SHP77 (cell line): ENCODE results near the gene TTC21A.

Experiments
- DNase-seq, 2 experiments: peaks; one replicate each; lab custom pipeline; 2025; lab: John Stamatoyannopoulos, UW

TTC21A gene

DNA sequence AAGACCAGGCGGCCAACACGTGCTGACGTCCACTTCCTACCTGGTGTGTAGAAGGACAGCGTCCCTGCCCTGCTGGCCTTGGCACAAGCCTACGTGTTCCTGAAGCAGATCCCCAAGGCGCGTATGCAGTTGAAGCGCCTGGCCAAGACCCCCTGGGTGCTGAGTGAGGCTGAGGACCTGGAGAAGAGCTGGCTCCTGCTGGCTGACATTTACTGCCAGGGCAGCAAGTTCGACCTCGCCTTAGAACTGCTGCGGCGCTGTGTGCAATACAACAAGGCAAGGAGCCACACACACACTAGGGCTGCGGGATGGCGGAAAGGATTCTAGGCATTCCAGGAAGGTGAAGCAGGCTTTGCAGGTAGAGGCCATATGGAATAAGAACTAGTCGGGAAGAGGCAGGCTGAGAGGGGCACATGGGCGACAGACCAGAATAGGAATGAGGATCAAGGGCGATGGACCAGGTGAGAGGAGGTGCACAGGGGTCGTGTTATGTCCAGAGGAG, 30.0 kb downstream of the TTC21A start:
- DNase-seq, result no peak

DNA sequence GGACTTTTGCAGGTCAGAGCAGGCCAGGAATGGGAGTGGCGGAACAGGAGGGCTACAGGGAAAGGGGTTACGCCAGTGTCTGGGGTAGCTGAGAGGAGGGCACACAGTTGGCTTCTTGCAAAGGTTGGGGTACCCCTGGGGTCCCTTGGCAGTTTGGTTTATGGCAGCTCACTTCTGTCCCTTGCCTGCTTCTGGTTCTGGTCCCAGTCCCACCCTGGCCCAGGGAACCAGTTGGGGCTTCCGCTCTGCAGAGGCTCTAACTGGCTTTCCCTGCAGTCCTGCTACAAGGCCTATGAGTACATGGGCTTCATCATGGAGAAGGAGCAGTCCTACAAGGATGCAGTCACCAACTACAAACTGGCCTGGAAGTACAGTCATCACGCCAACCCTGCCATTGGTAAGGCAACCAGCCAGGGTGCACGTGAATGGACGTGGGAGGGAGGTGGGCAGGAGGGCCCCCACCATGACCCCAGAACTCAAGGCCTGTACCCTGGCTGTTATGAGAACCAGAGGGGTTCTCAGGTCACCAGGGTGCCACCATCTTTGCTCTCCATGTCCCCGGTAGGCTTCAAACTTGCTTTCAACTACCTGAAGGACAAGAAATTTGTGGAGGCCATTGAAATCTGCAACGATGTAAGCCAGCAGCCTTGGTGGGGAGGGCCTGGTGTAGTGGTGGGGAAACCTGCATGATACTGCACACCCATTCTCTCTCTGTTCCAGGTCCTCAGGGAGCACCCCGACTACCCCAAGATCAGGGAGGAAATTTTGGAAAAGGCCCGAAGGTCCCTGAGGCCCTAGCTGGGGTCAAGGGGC, 30.7 kb downstream of the TTC21A start:
- DNase-seq, result no peak

DNA sequence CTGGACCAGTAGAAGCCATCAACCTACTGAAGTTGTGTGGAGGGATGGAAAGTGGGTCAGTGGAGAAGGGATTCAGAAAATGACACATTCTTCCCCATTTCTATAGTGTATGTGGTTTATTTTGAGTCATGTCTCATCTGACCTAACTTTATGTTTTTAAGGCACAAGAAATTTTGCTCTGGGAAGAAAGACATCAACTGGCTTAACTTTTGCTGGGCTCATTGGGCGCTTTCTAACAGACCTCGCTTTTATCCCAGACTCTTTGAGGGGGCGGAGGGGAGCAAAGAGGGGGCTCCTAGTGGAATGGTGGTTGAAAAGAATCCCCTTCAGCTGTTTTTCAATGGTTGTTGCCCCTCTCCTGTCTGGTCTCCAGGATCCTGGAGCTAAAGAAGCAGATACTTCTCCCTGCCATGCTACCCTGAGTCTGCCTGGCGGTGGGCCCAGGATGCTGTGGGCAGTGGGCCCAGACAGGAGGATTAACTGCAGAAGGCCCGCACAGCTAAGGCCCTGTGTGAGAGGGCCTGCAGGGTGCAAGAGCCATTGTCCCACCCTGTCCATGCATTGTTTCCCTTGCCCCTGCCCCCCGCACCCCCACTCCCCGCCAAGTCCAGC, 31.4 kb downstream of the TTC21A start:
- no peak for DNase-seq

DNA sequence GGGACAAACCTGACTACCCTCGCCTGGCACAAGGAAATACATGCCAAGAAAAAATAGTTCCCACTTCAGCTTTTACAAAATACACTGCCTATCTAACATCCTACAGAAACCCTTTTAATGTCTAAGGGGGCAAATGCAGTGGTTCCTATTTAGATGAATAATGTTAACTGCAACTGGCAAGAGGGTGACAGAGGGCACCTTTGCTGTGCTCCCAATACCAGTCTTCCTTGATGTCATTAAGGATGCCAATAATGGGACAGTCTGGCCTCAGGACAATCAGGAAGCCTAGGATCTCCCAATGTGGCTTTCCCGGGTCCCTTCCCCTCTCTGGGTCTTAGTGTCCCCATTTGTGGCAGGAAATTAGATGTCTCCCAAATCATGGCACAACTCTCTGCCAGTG, 32.0 kb downstream of the TTC21A start:
- no peak for DNase-seq

DNA sequence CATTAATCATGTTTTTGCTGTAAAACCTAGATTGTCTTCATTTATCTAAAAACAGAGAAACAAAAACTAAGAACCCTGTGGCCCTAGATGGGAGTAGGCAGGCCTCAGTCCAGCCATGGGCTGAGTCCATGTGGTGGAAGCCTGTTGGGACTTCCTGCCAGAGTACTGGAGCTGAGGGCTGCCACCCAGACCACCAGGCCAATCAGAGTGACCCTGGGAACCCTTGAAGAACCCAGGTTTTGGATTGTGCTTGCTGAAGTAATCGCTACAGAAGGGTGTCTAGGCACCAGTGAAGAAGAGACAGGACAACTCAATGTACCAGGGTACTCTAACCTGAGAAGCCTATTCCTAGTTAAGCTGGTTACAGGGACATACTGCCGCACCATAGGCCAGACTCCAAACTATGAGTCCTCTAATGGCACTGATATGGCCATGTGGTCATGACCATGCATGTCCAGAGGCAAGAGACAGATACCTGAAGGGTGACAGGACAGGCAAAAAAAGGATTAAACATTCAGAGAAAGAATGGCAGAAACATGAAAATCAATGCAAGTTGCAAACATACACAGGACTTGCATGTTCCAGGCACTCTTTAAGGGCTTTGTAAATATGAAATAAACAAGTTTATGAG, 33.0 kb downstream of the TTC21A start:
- DNase-seq, result no peak

DNA sequence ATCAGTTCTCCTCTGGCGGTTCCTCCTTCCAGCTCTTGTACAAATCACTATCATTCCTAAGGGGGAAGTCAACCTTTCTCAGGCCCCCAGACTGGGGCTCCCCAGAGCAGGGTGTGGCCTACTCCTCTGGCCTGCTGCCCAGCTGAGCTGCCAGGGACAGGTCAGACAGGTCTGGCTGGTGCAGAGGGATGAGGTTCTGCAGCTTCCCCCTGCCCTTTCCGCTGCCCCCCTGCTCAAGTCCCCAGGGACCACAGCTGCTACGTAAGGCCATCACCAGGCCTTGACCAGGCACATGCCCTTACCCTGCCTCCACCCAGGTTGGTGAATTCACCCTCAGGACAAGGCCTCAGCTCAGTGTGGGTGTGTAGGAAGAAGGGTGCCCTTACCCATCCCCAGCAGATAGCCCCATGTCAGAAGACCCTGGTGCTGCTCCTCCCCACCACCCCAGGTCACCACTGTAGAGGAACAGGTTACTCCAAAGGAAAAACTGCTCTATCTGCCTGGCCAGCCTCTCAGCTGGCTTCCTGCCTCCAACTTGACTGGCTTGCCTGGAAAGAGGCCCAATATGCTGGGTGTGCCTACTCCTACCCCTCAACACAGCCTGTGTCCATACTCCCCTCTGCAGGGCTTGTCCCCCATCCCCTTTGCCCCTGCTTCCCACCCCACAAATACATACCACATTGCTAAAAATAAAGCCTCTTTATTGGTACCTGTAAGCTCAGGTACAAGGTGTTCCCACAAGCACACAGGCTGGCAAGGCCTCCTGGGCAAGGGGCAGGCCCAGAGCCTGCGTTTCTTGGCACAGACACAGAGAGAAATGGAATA, 33.9 kb downstream of the TTC21A start:
- DNase-seq, result no peak

DNA sequence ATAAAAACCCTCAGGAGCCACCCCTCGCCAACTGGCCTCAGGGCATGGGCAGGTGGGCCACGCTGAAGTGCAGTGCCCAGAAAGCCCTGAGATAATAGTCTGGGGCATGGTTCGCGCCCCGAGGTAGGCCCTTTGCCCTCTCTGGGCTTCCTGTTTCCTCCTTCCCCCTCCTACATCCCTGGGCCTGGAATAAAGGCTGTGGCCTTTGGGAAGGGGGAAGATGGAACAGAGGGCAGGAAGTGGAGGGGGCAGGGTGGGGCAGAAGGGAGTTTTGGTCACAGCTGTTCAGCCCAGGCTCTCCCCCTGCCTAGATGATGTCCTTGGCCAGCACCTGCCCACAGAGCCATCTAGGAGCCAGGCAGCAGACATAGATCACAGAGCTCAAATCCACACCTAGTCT, 34.6 kb downstream of the TTC21A start:
- peak; percentile 50 to 71 for DNase-seq

DNA sequence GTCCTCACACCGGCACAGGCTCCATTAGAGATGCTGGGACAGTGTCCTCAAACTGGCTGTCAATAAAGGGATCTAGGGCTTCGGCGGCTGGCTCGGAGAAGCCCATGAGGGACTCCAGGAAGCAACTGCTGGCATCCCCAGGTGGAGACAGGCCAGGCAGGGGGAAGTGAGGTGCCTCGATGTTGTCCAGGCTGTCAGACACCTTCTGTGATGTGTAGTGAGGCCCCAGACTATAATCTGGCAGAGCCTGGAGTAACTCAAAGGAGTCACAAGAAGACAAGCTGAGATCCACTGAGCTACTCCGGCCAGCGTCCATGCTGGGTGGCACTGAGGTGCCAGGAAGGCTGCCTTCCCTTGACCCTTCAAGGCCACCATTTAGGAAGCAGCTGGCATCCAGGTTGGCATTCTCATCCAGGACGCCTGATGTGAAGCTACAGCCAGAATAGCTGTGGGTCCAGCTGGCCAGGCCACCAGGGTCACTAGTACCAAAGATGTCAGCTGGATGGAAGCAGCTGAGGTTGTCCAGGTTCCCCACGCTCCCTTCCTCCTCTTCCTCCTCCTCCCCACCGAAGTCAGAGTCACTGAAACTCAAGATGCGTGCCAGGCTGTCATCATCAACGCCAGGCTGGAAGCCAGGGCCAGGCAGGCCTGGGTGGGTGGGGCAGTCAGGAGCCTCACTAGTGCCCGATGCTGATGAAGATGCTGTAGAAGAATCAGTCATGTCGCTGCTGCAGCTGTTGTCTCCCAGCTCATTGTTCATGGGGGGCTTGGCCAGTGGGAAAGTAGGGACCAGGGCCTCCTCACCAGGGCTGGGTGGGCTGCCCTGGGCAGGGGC, 35.8 kb downstream of the TTC21A start:
- DNase-seq, result no peak

DNA sequence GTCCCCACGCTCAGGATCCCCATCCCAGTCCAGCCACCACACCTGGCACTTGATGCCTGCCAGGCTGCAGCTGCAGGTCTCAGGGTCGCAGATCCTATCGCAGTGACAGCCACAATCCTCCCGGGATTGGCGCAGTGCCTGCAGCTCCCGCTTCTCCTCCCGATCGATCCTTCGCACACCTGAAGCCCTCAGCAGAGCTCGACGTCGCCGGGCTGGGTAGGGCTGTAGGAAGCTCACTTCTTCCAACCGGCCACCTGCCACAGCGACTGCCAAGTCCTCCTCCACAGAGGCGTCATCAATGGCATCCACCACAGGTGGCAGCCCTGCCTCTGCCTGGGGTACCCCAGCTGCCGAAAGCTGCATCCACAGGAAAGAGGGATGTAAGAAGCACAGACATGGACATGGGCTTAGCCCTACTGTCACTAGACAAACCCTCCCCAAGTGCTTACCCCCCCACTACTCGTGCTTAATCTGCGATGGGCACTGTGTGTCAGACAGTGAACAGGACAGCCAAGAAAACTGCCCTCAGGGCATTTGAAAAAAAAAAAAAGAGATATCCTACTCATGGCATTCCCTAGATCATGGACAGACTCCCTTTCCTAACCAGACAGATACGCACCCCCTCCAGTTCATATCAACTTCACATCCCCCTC, 36.7 kb downstream of the TTC21A start:
- DNase-seq, result peak; percentile 55 to 83

DNA sequence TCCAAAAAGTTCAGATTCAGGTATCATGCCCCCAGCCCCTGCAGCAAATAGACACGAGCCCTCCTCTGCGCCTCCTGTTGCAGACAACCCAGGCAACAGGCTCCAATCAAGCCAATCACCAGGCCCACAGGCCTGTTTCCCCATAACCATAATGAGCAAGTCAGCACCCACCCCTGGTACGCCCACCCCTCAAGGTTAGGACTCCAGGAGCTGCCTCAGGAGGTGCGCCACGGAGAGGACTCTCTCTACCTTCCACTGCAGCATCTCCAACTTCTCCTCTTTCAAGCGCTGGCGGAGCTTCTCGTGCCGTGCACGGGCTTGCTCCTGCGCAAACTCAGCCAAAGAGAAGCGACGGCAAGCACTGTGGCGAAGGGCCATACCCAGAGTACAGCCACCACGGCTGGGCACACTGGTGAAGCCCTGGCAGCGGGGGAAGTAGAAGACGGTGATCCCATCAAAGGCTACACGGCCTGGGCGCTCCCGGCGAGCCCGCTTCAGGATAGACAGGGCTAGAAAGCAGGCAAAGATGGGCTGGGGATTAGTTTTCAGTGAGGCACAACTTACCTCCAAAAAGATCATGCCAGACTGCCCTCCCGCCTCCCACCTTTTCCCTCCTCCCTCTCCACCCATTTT, 37.4 kb downstream of the TTC21A start:
- DNase-seq, result no peak

DNA sequence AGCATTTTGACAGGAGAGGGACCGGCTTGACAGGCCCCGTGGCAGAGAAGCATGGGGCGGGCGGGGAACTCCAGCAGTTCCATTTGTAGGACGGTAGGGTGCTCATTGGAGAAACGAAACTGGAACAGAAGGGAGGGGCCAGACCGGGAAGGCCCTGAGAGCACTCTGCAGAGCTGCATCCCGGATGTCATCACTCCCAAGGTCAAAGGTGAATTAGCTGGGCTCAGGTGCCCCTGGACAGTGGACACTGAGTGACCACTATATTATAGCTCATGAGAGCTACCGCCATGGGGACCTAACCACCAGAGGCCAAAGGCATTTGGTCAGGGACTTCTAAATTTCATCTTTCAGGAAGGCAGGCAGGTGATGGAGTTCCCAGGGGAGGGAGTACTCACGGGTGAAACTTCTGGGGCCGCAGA, 38.6 kb downstream of the TTC21A start:
- no peak for DNase-seq

DNA sequence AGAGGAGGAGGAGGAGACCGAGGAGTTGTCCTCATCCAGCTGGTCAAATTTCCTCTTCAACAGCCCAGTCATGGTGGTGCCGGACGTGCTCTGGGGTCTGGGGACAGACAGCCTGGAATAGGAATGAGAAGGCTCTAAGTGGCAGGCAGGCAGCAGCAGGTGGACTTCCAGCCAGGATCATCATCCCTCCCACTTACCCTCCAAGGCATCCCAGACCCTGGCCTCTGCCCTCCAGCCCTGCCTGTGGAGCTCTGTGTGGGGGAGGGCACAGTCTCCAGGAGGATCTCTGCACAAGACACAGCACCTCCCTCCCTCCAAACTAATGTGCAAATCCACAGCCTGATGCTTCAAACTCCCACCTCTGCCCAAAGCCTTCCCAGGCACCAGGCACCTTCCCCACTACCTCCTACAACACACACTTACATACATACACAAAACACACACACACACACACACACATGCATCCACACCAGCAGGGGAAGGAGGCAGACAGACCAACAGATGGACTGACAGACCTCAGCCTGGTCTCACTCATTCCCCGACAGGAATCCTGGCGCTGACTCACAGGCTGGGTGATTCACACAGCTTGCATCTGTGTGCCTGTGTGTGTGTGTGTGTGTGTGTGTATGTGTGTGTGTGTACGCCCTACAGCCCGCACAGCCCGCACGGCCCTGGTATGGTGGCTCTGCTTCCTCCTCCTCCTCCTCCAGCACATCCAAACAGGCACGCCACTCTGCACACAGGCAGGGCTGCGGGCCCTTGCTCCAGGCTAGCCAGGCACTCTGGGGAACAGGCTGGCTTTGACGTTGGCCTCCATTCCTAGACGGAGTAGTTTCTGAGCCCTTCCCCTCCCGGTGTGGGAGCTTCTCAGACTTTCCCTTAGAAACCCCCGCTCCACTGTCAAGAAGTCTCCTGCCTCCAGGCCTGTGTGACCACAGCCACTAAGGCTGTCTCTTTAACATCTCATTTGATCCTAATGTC, 39.4 kb downstream of the TTC21A start:
- DNase-seq, result peak; percentile 30 to 42

DNA sequence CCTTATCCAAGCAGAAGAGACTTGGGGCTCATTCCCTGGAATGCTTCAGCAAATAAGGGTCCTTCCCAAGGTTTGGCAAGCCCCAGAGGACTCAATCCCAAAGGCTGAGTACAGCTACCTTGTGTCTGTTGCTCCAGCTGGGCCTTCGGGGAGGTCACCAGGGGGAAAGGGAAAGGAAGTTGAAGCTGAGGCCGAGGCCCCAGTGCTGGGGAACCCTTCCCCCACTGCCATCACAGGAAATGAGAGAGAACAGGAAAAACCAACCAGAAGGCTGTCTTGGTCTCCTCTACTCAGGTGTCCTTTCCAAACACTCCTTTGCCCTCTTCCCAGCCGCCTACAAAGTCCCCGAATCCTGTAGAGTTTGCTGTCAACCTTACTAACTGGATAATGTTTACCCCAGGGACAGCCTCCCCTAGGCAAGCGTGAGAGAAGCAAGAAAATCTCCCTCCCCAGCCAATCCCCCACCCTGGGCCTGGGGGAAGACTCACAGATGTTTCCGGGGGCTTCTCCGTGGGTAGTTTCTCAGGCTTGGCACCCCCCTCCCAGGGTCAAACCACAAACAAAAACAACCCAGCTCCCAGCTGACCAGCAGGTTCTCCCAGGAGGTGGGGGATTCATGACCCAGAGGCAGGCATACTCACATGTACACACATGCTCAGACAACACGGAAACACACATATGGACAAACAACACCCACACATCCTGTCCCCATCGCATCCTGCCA, 40.4 kb downstream of the TTC21A start:
- no peak for DNase-seq

DNA sequence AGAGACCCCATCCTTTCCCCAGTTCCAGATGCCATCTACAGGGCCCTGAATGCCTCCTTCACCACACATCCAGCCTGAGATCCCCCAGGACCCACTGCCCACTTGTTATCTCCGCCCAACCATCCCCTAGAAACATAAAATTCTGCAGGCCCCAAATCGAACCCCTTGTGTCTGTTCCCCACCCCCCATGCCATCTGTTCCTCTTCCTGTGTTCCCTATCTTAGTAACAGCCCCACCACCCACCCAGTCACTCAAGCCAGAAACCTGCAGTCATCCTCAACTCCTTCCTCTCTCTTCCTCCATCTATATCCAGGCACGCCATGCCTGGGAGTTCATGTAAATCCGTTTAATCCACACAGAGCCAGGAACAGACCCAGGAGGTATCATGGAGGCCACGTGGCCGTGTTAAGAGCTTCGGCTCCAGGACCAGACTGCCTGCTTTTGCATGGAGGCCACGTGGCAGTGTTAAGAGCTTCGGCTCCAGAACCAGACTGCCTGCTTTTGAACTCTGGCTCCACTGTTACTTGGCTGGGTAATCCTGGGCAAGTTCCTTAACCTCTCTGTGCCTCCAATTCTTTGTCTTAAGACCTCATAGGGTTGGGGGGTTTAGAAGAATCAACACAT, 41.1 kb downstream of the TTC21A start:
- DNase-seq, result no peak

DNA sequence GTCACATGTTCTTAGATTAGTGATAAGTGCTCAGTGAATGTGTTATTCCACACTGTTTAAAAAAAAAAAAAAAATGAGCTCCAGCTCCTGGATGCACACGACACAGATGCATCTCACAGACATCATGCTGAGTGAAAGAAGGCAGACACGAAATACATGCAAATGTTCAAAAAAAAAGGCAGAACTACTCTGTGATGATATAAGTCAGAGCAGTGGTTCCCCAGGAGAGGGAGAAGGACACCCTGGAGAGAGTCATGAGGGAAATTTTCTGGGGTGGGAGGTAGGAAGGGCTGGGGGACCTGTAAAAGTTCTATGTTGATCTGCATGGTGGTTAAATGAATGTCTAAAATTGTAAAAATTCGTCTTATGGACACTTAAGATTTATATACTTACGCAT, 41.6 kb downstream of the TTC21A start:
- DNase-seq, result no peak

DNA sequence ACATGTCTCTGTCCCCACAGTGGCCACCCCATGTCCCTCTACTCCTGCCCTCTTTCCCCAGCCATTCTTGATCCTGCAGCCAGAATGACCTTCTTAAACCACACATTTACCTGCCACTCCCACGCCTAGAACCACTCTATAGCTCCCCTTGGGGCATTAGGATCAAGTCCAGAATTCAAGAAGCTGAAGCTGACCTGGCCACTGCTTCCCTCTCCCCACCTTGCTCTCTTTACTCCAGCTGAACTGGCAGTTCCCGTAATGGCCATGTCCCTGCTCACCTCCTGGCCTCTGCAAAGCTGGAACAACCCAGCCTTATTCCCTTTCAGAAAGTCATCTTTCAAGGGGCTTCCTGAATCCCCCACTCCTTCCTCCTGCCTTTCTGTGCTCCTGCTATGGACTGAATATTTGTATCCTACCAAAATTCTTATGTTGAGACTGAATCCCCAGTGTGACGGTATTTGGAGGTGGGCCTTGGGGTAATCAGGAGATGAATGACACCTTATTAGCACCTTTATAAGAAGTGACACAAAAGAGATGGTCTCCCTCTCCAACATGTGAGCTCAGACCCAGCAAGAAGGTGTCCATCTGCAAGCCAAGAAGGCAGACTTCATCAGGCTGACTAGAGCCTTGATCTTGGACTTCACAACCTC, 42.1 kb downstream of the TTC21A start:
- DNase-seq, result no peak

DNA sequence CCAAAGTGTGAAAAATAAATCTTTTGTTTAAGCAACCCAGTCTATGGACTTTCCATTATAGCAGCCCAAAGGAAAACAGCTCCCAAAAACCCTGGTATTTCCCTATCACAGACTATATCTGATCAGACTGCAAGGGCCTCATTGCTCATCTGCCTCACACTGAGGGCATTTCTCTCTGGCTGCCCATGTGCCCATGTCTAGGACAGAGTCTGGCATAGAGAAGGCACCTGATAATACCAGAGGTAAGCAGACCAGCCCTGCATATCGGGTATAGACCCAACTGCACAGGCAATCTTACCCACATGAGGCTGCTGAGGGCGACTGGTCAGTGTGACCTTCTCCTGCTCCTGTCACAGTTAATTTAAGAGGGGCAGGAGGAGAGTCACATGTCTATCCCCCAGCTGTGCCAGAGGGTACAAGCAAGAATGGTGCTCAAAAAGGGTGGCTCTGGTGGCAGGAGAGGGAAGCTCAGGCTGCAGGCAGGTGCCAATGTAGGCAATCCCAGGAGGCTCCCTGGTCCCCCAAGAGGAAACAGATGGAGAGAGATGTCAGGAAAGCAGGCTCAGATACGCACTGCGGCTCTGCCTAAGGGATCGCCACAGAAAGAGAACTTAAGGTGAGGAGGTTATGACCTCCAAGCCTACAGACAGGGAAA, 42.8 kb downstream of the TTC21A start:
- peak; percentile 27 to 59 for DNase-seq
